ENCODE measurements around the gene ZNF423. TPM values are rescaled to one million over a fixed set of nuclear protein-coding genes. Genes with fewer than 3 reads are reported as not detected.

The ZNF423 gene
- total RNA-seq, 1 donor from 2014 or later: 4.7 TPM

- no peak for DNase-seq
Observed at GRCh38 chr16:49548325-49548970, 307.5 kb downstream of the ZNF423 start.

- no peak for DNase-seq
Observed at GRCh38 chr16:49547448-49547847, 308.5 kb downstream of the ZNF423 start.

- DNase-seq: no peak
Observed at GRCh38 chr16:49546735-49547134, 309.2 kb downstream of the ZNF423 start.

- DNase-seq: no peak
Observed at GRCh38 chr16:49545741-49546448, 310.0 kb downstream of the ZNF423 start.

- DNase-seq: no peak
Observed at GRCh38 chr16:49545243-49545642, 310.7 kb downstream of the ZNF423 start.

- DNase-seq: no peak
Observed at GRCh38 chr16:49544828-49545227, 311.1 kb downstream of the ZNF423 start.

GRCh38 chr16:49543631-49543946, 312.3 kb downstream of the ZNF423 start:
- no peak for DNase-seq

GRCh38 chr16:49542946-49543630, 312.8 kb downstream of the ZNF423 start:
- DNase-seq: no peak

- DNase-seq: no peak
Observed at GRCh38 chr16:49542391-49542891, 313.5 kb downstream of the ZNF423 start.

GRCh38 chr16:49540836-49541235, 315.1 kb downstream of the ZNF423 start:
- DNase-seq: no peak

GRCh38 chr16:49539758-49540157, 316.2 kb downstream of the ZNF423 start:
- no peak for DNase-seq

- DNase-seq: no peak
Observed at GRCh38 chr16:49537924-49538459, 317.9 kb downstream of the ZNF423 start.

- DNase-seq: no peak
Observed at GRCh38 chr16:49534901-49535610, 320.9 kb downstream of the ZNF423 start.

GRCh38 chr16:49533422-49533821, 322.5 kb downstream of the ZNF423 start:
- DNase-seq: no peak

- DNase-seq: no peak
Observed at GRCh38 chr16:49532873-49533272, 323.0 kb downstream of the ZNF423 start.

- DNase-seq: no peak
Observed at GRCh38 chr16:49531931-49532840, 323.7 kb downstream of the ZNF423 start.

- no peak for DNase-seq
Observed at GRCh38 chr16:49531425-49531824, 324.5 kb downstream of the ZNF423 start.

GRCh38 chr16:49530427-49530970, 325.4 kb downstream of the ZNF423 start:
- DNase-seq: no peak

- no peak for DNase-seq
Observed at GRCh38 chr16:49529411-49530045, 326.4 kb downstream of the ZNF423 start.

GRCh38 chr16:49528866-49529288, 327.0 kb downstream of the ZNF423 start:
- DNase-seq: no peak

All from occipital lobe (tissue), 2 donors.